ENCODE data around the gene MAN1C1.
"Not testable (repeated sequence)": the region's sequence is repeated elsewhere in the genome, so short reads cannot be mapped to it uniquely, and the experiment has no call there.

Gene MAN1C1

GRCh38 chr1:25683731-25684130 lies 67.1 kb downstream of the MAN1C1 start:
- no peak for DNase-seq

GRCh38 chr1:25684216-25684965 lies 67.8 kb downstream of the MAN1C1 start:
- no peak for DNase-seq

GRCh38 chr1:25685211-25685750 lies 68.7 kb downstream of the MAN1C1 start:
- DNase-seq = no peak

GRCh38 chr1:25685938-25686665 lies 69.5 kb downstream of the MAN1C1 start:
- DNase-seq = no peak

- DNase-seq = no peak
Observed at GRCh38 chr1:25687221-25688017, 70.8 kb downstream of the MAN1C1 start.

- DNase-seq = no peak
Observed at GRCh38 chr1:25688390-25689119, 72.0 kb downstream of the MAN1C1 start.

GRCh38 chr1:25689686-25690381 lies 73.2 kb downstream of the MAN1C1 start:
- no peak for DNase-seq

- DNase-seq = no peak
Observed at GRCh38 chr1:25690396-25690956, 73.9 kb downstream of the MAN1C1 start.

- no peak for DNase-seq
Observed at GRCh38 chr1:25691211-25691610, 74.6 kb downstream of the MAN1C1 start.

GRCh38 chr1:25692560-25692959 lies 76.0 kb downstream of the MAN1C1 start:
- peak in 1 of 2 experiments; percentile 17 for DNase-seq

- DNase-seq = no peak
Observed at GRCh38 chr1:25694167-25695007, 77.8 kb downstream of the MAN1C1 start.

- DNase-seq = no peak
Observed at GRCh38 chr1:25695090-25695770, 78.6 kb downstream of the MAN1C1 start.

GRCh38 chr1:25695771-25696311 lies 79.2 kb downstream of the MAN1C1 start:
- no peak for DNase-seq

GRCh38 chr1:25696643-25697042 lies 80.1 kb downstream of the MAN1C1 start:
- not testable (repeated sequence) for DNase-seq

- no peak for DNase-seq
Observed at GRCh38 chr1:25697435-25698217, 81.0 kb downstream of the MAN1C1 start.

- peak in 1 of 2 experiments; percentile 34 for DNase-seq
Observed at GRCh38 chr1:25698252-25698651, 81.7 kb downstream of the MAN1C1 start.

GRCh38 chr1:25699059-25699458 lies 82.5 kb downstream of the MAN1C1 start:
- DNase-seq = not testable (repeated sequence)

- no peak for DNase-seq
Observed at GRCh38 chr1:25699500-25700143, 83.0 kb downstream of the MAN1C1 start.

Measured in stimulated activated CD4-positive, alpha-beta T cell treated with anti-CD3 and anti-CD28 coated beads, Interleukin-4, amount 100 ng/mL, for 4 hours (primary cell).